Neuronal stem cell (in vitro differentiated cells): ENCODE results near the gene TRPM1.
A peak's percentile ranks its signal among the peaks of the same experiment; 100 is the strongest.

ENCODE experiments used
- DNase-seq: peaks from one replicate; pipeline ENCODE4 v3.0.0-alpha.2; 2013; ENCODE audit warnings: low spot score
- H2AFZ ChIP-seq: one replicate; pipeline ENCODE4 v1.6.1; 2013; ENCODE audit warnings: mild to moderate bottlenecking, low read length, inconsistent platforms
- H2AK5ac ChIP-seq: 2 replicates; pipeline ENCODE4 v1.6.1; 2013; ENCODE audit warnings: low read depth, mild to moderate bottlenecking, inconsistent platforms, low read length, moderate library complexity, mixed read lengths
- H2BK120ac ChIP-seq: 2 replicates; pipeline ENCODE4 v1.6.1; 2013; ENCODE audit warnings: low read depth, mild to moderate bottlenecking, inconsistent platforms, low read length, moderate library complexity, mixed read lengths
- H2BK12ac ChIP-seq: one replicate; pipeline ENCODE4 v1.6.1; 2013; ENCODE audit warnings: low read length, inconsistent platforms
- H2BK15ac ChIP-seq: 2 replicates; pipeline ENCODE4 v1.6.1; 2013; ENCODE audit warnings: mild to moderate bottlenecking, low read length, inconsistent platforms, mixed read lengths
- H2BK5ac ChIP-seq: one replicate; pipeline ENCODE4 v1.6.1; 2013; ENCODE audit warnings: inconsistent platforms, mild to moderate bottlenecking, low read length, moderate library complexity
- H3K14ac ChIP-seq: one replicate; pipeline ENCODE4 v1.6.1; 2013; ENCODE audit warnings: low read length, inconsistent platforms
- H3K18ac ChIP-seq: 2 replicates; pipeline ENCODE4 v1.6.1; 2013; ENCODE audit warnings: low read length, inconsistent platforms
- H3K23ac ChIP-seq: 2 replicates; pipeline ENCODE4 v1.6.1; 2013; ENCODE audit warnings: low read depth, mild to moderate bottlenecking, mixed read lengths, low read length, inconsistent platforms; ENCODE audit not compliant: poor library complexity
- H3K27ac ChIP-seq: replicated peaks from 3 replicates; pipeline ENCODE4 v1.5.1; 2013; ENCODE audit warnings: low read length, inconsistent platforms
- H3K27me3 ChIP-seq, 3 experiments: 2 replicates each; pipeline ENCODE4 v1.6.1; 2013; ENCODE audit warnings: low read length in 3 of 3, mild to moderate bottlenecking in 2 of 3, inconsistent platforms in 1 of 3, low read depth in 1 of 3, mixed read lengths in 1 of 3, moderate library complexity in 1 of 3; ENCODE audit not compliant: control insufficient read depth in 3 of 3, insufficient read depth in 3 of 3
- H3K36me3 ChIP-seq, 2 donors: replicated peaks in 1 of 2; 2 replicates each; pipeline ENCODE4 v1.6.1; 2013; ENCODE audit warnings: low read length in 2 of 2; ENCODE audit not compliant: control insufficient read depth in 2 of 2, insufficient read depth in 2 of 2
- H3K4ac ChIP-seq: 2 replicates; pipeline ENCODE4 v1.6.1; 2013; ENCODE audit warnings: inconsistent platforms, mild to moderate bottlenecking, low read length, moderate library complexity
- H3K4me1 ChIP-seq, 2 donors: 1 replicate in 1 of 2; 2 replicates in 1 of 2; pipeline ENCODE4 v1.6.1; 2013; ENCODE audit warnings: low read length in 2 of 2, low read depth in 1 of 2; ENCODE audit not compliant: control insufficient read depth in 2 of 2, insufficient read depth in 1 of 2
- H3K4me2 ChIP-seq: one replicate; pipeline ENCODE4 v1.6.1; 2013; ENCODE audit warnings: mild to moderate bottlenecking, low read length, inconsistent platforms; ENCODE audit not compliant: insufficient read depth, poor library complexity, severe bottlenecking
- H3K4me3 ChIP-seq, 2 donors: 2 replicates each; pipeline ENCODE4 v1.5.1; 2013; ENCODE audit warnings: low read length in 2 of 2, mild to moderate bottlenecking in 2 of 2, inconsistent platforms in 1 of 2, moderate library complexity in 1 of 2
- H3K79me1 ChIP-seq: one replicate; pipeline ENCODE4 v1.6.1; 2013; ENCODE audit warnings: low read depth, mild to moderate bottlenecking, inconsistent platforms, low read length, moderate library complexity
- H3K9ac ChIP-seq: one replicate; pipeline ENCODE4 v1.6.1; 2013; ENCODE audit warnings: mild to moderate bottlenecking, low read depth, low read length, inconsistent platforms; ENCODE audit not compliant: poor library complexity
- H3K9me3 ChIP-seq, 2 donors: replicated peaks in 1 of 2; 2 replicates each; pipeline versions ENCODE3 to v1.6.1; 2013; ENCODE audit warnings: low read length in 2 of 2, mild to moderate bottlenecking in 2 of 2, inconsistent platforms in 1 of 2, low read depth in 1 of 2, mixed read lengths in 1 of 2, moderate library complexity in 1 of 2; ENCODE audit not compliant: control insufficient read depth in 2 of 2, insufficient read depth in 1 of 2
- H4K8ac ChIP-seq: one replicate; pipeline ENCODE4 v1.6.1; 2013; ENCODE audit warnings: low read depth, mild to moderate bottlenecking, inconsistent platforms, low read length, moderate library complexity
- H4K91ac ChIP-seq: one replicate; pipeline ENCODE4 v1.6.1; 2013; ENCODE audit warnings: low read length, low read depth, mild to moderate bottlenecking, inconsistent platforms; ENCODE audit not compliant: poor library complexity
- WGBS, 2 donors: extraction: QIAGEN DNeasy Blood & Tissue Kit; methylation state at CpG; one replicate each; pipeline ENCODE4 v1.1.7; 2013; ENCODE audit warnings: missing lambda C conversion rate in 2 of 2, mixed read lengths in 1 of 2; ENCODE audit not compliant: insufficient read length in 2 of 2, insufficient replicate concordance in 1 of 2; ENCODE audit errors: extremely low coverage in 2 of 2; 5-methylcytosine and 5-hydroxymethylcytosine counted together

Gene TRPM1

GRCh38 chr15:31005660-31006059, 95.9 kb downstream of the TRPM1 start:
- WGBS, 2 donors = no CpG with 5 or more reads among the region's 2 CpGs
- Histone ChIP-seq H3K14ac (no peak overlapping the region), H2AFZ (no peak overlapping the region), H2BK120ac (no peak overlapping the region), H4K91ac (no peak overlapping the region), H3K4me2 (no peak overlapping the region), H3K27me3 (peaks cover 0 to 5% (median 0%) of the 10 kb centered on the region in 3 experiments), H3K23ac (no peak overlapping the region), H3K79me1 (no peaks in the 10 kb centered on the region), H2BK15ac (no peak overlapping the region), H3K18ac (no peak overlapping the region), H3K4ac (no peak overlapping the region), H2BK5ac (no peak overlapping the region), H3K9ac (no peak overlapping the region), H3K9me3 (no peaks in the 10 kb centered on the region), H3K36me3 (no peaks in the 10 kb centered on the region), H4K8ac (no peak overlapping the region), H3K4me3 (no peak overlapping the region), H2AK5ac (no peak overlapping the region), H2BK12ac (no peak overlapping the region), H3K27ac (no peak overlapping the region), H3K4me1 (peaks cover 2 to 6% of the 10 kb centered on the region in 2 donors)
- no peak for DNase-seq

- H3K4ac ChIP-seq = no peak overlapping the region
- H3K23ac ChIP-seq = no peak overlapping the region
- H3K9me3 ChIP-seq = no peaks in the 10 kb centered on the region
- H2BK5ac ChIP-seq = no peak overlapping the region
- H3K27ac ChIP-seq = no peak overlapping the region
- H2AFZ ChIP-seq = peak overlapping the region; percentile 84
- no peaks in the 10 kb centered on the region for H3K36me3 ChIP-seq
- no peak overlapping the region for H3K9ac ChIP-seq
- DNase-seq = no peak
- H4K8ac ChIP-seq = no peak overlapping the region
- no peak overlapping the region for H3K18ac ChIP-seq
- H2BK120ac ChIP-seq = no peak overlapping the region
- no peak overlapping the region for H3K4me2 ChIP-seq
- H2BK12ac ChIP-seq = no peak overlapping the region
- no peaks in the 10 kb centered on the region for H3K79me1 ChIP-seq
- H2BK15ac ChIP-seq = no peak overlapping the region
- WGBS, 2 donors = no CpG with 5 or more reads among the region's 5 CpGs
- H4K91ac ChIP-seq = no peak overlapping the region
- H3K14ac ChIP-seq = no peak overlapping the region
- H3K4me1 ChIP-seq = peaks cover 2 to 6% of the 10 kb centered on the region in 2 donors
- no peak overlapping the region for H3K4me3 ChIP-seq
- no peak overlapping the region for H2AK5ac ChIP-seq
- peaks cover 0 to 9% (median 0%) of the 10 kb centered on the region in 3 experiments for H3K27me3 ChIP-seq
Observed at GRCh38 chr15:31004220-31004733, 97.2 kb downstream of the TRPM1 start.

- Histone ChIP-seq H3K14ac (no peak overlapping the region), H3K9me3 (no peaks in the 10 kb centered on the region), H2AFZ (no peak overlapping the region), H3K27me3 (peaks cover 0 to 4% (median 0%) of the 10 kb centered on the region in 3 experiments), H2BK120ac (no peak overlapping the region), H3K36me3 (no peaks in the 10 kb centered on the region), H2BK5ac (no peak overlapping the region), H2AK5ac (no peak overlapping the region), H2BK15ac (no peak overlapping the region), H3K4me1 (peaks cover 2 to 6% of the 10 kb centered on the region in 2 donors), H3K23ac (no peak overlapping the region), H2BK12ac (no peak overlapping the region), H3K4me2 (no peak overlapping the region), H3K27ac (no peak overlapping the region), H3K79me1 (no peaks in the 10 kb centered on the region), H4K8ac (no peak overlapping the region), H3K9ac (no peak overlapping the region), H4K91ac (no peak overlapping the region), H3K18ac (no peak overlapping the region), H3K4ac (no peak overlapping the region), H3K4me3 (no peak overlapping the region)
- DNase-seq = no peak
- no CpG with 5 or more reads among the region's 3 CpGs for WGBS, 2 donors
Observed at GRCh38 chr15:31001702-31002101, 99.8 kb downstream of the TRPM1 start.

- Histone ChIP-seq H3K27me3 (peaks cover 0 to 4% (median 0%) of the 10 kb centered on the region in 3 experiments), H3K27ac (no peak overlapping the region), H3K9me3 (no peaks in the 10 kb centered on the region), H2AFZ (no peak overlapping the region), H2BK15ac (no peak overlapping the region), H3K4ac (no peak overlapping the region), H3K4me1 (peaks cover 2 to 5% of the 10 kb centered on the region in 2 donors), H3K36me3 (no peaks in the 10 kb centered on the region), H3K14ac (no peak overlapping the region), H2BK5ac (no peak overlapping the region), H3K4me3 (no peak overlapping the region), H3K79me1 (no peaks in the 10 kb centered on the region), H3K9ac (no peak overlapping the region), H2BK12ac (no peak overlapping the region), H3K4me2 (no peak overlapping the region), H4K8ac (no peak overlapping the region), H2AK5ac (no peak overlapping the region), H3K18ac (no peak overlapping the region), H4K91ac (no peak overlapping the region), H2BK120ac (no peak overlapping the region), H3K23ac (no peak overlapping the region)
- no CpG with 5 or more reads among the region's 3 CpGs for WGBS, 2 donors
- no peak for DNase-seq
Observed at GRCh38 chr15:30999729-31000128, 101.8 kb downstream of the TRPM1 start.
